ENCODE data around the gene RBMS1. TPM values are rescaled to one million over a fixed set of nuclear protein-coding genes. Genes with fewer than 3 reads are reported as not detected.
"Not testable (repeated sequence)": the region's sequence is repeated elsewhere in the genome, so short reads cannot be mapped to it uniquely, and the experiment has no call there.

Gene RBMS1
- total RNA-seq, 1 donor from 2014 or later: 75.3 TPM

- no peak for DNase-seq (ENCODE audit: low spot score)
- intact Hi-C loops (cut with DNase I): no loop called here
These were observed 70.5 kb downstream of the RBMS1 start for GRCh38 chr2:160423126-160423525.

GRCh38 chr2:160421646-160422501 is 71.7 kb downstream of the RBMS1 start:
- intact Hi-C loops (cut with DNase I); DNase-seq (ENCODE audit: low spot score): not testable (repeated sequence)

GRCh38 chr2:160420711-160421110 is 72.9 kb downstream of the RBMS1 start:
- intact Hi-C loops (cut with DNase I): no loop called here
- no peak for DNase-seq (ENCODE audit: low spot score)

- no peak for DNase-seq (ENCODE audit: low spot score)
- intact Hi-C loops (cut with DNase I): no loop called here
These were observed 73.7 kb downstream of the RBMS1 start for GRCh38 chr2:160419776-160420505.

- no peak for DNase-seq (ENCODE audit: low spot score)
- intact Hi-C loops (cut with DNase I): no loop called here
These were observed 74.8 kb downstream of the RBMS1 start for GRCh38 chr2:160418853-160419252.

- intact Hi-C loops (cut with DNase I): no loop called here
- no peak for DNase-seq (ENCODE audit: low spot score)
These were observed 75.2 kb downstream of the RBMS1 start for GRCh38 chr2:160418398-160418765.

- no peak for DNase-seq (ENCODE audit: low spot score)
- intact Hi-C loops (cut with DNase I): no loop called here
These were observed 75.7 kb downstream of the RBMS1 start for GRCh38 chr2:160417745-160418397.

- no peak for DNase-seq (ENCODE audit: low spot score)
- intact Hi-C loops (cut with DNase I): no loop called here
These were observed 77.6 kb downstream of the RBMS1 start for GRCh38 chr2:160415991-160416390.

GRCh38 chr2:160411955-160412354 is 81.7 kb downstream of the RBMS1 start:
- intact Hi-C loops (cut with DNase I): no loop called here
- no peak for DNase-seq (ENCODE audit: low spot score)

GRCh38 chr2:160411167-160411566 is 82.4 kb downstream of the RBMS1 start:
- no peak for DNase-seq (ENCODE audit: low spot score)
- intact Hi-C loops (cut with DNase I): no loop called here

GRCh38 chr2:160409480-160409879 is 84.1 kb downstream of the RBMS1 start:
- DNase-seq (ENCODE audit: low spot score): no peak
- intact Hi-C loops (cut with DNase I): loop anchor here (5.0 to 10.0 kb wide), 6 partner anchors 37 to 555 kb away; partner anchors contain the start of gene RBMS1

GRCh38 chr2:160408959-160409291 is 84.7 kb downstream of the RBMS1 start:
- no peak for DNase-seq (ENCODE audit: low spot score)
- intact Hi-C loops (cut with DNase I): loop anchor here (5.0 to 10.0 kb wide), 6 partner anchors 37 to 556 kb away; partner anchors contain the start of gene RBMS1

- DNase-seq (ENCODE audit: low spot score): no peak
- intact Hi-C loops (cut with DNase I): loop anchor here (5.0 to 10.0 kb wide), 6 partner anchors 36 to 556 kb away; partner anchors contain the start of gene RBMS1
These were observed 85.2 kb downstream of the RBMS1 start for GRCh38 chr2:160408173-160408958.

GRCh38 chr2:160407393-160408172 is 86.0 kb downstream of the RBMS1 start:
- intact Hi-C loops (cut with DNase I): loop anchor here (5.0 to 10.0 kb wide), 6 partner anchors 35 to 557 kb away; partner anchors contain the start of gene RBMS1
- DNase-seq (ENCODE audit: low spot score): peak; percentile 84

GRCh38 chr2:160406591-160407392 is 86.8 kb downstream of the RBMS1 start:
- peak; percentile 78 for DNase-seq (ENCODE audit: low spot score)

GRCh38 chr2:160405077-160405867 is 88.3 kb downstream of the RBMS1 start:
- intact Hi-C loops (cut with DNase I): loop anchor here (5.0 to 10.0 kb wide), 6 partner anchors 33 to 560 kb away; partner anchors contain the start of gene RBMS1

More at GRCh38 chr2:160406591-160407392, 86.8 kb downstream of the RBMS1 start:
- intact Hi-C loops (cut with DNase I): loop anchor here (5.0 to 10.0 kb wide), 6 partner anchors 34 to 558 kb away; partner anchors contain the start of gene RBMS1

More at GRCh38 chr2:160405077-160405867, 88.3 kb downstream of the RBMS1 start:
- no peak for DNase-seq (ENCODE audit: low spot score)
